ENCODE results near the gene FAM186B.

The FAM186B gene

DNA sequence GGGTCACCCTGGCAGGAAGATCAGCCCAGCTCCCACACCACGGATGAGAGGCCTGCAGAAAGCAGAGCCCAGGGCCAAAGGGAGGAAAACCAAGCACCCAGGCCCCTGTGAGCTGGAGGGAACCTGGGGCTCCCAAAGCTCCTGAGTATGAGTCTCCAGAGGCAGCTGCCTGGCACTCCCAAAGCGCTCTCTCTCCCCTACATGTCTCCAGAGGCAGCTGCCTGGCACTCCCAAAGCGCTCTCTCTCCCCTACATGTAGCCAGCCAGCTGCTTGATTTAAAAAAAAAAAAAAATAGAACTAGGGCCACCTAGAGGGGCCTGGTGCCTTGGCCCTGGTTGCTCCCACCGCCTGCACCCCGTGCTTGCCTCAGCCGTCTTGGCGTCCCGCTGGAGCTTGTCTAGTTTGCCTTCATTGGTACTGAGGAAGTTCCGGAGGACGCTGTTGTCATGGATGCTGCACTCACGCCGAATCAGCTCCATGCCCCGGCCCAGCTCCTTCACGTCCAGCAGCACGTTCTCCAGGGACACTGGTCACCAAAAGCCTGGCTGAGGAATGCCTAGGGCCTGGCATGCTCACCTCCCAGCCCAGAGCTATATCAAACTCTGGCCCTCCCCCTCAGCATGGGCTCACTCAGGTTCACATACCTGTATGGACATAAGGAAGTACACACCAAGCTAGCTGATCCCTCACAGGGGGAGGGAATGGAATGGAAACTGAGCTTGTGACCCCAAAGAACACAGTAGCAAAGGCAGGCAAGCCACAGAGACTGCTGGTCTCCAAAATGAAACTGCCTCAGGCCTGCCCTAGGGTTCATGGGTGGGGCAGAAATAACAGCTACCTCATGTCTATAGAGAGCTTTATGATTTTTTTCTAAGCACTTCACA is 42.6 kb upstream of the FAM186B start:
- H3K4me3 ChIP-seq (ENCODE audit: low read depth, low read length) = no peak overlapping the region
- DNase-seq (ENCODE audit: low read depth) = peak; percentile 39
- TF ChIP-seq, protein P1, sequence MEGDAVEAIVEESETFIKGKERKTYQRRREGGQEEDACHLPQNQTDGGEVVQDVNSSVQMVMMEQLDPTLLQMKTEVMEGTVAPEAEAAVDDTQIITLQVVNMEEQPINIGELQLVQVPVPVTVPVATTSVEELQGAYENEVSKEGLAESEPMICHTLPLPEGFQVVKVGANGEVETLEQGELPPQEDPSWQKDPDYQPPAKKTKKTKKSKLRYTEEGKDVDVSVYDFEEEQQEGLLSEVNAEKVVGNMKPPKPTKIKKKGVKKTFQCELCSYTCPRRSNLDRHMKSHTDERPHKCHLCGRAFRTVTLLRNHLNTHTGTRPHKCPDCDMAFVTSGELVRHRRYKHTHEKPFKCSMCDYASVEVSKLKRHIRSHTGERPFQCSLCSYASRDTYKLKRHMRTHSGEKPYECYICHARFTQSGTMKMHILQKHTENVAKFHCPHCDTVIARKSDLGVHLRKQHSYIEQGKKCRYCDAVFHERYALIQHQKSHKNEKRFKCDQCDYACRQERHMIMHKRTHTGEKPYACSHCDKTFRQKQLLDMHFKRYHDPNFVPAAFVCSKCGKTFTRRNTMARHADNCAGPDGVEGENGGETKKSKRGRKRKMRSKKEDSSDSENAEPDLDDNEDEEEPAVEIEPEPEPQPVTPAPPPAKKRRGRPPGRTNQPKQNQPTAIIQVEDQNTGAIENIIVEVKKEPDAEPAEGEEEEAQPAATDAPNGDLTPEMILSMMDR (IDR thresholded peaks at IDR 0.05; ENCODE audit: insufficient read depth, low read depth, low read length, missing control alignments) = no peak

DNA sequence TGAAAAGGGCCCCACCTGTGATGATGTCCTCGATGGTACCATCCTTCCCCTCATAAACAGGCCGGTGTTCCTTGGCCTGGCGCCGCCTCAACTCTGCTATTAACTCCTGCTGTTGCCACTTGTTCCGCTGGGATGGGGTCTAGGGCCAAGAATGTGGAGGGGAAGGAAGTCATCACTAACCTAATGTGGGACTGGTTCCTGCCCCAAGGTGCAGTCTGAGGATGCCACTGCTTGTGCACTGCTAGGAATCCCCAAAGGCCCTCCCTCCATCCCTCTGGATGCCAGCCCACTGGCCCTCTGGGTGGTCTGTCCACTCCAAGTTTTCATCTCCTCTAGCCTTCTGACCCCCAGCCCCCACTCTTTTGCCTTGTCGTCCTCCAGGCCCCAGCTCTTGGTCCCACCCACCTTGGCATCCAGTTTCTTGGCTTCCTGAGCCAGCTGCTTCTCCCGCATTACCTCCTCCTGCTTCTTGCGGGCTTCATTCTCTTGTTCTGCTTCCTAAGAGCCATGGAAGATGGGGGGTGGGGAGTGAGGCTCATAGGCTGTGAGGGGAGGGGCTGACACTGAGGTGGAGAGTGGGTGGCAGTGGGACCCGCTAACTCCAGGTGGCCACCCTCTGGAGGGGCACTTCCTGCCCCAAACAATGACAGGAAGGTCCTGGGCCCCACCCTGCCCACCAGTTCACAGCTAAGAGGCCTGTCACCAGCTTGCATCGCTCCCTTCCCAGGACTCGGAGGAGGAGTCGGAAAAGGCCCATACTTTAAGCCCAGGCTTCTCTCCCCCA is 41.6 kb upstream of the FAM186B start:
- TF ChIP-seq, protein P1 (IDR thresholded peaks at IDR 0.05; ENCODE audit: insufficient read depth, low read depth, low read length, missing control alignments) = no peak
- no peak for DNase-seq (ENCODE audit: low read depth)
- no peak overlapping the region for H3K4me3 ChIP-seq (ENCODE audit: low read depth, low read length)

DNA sequence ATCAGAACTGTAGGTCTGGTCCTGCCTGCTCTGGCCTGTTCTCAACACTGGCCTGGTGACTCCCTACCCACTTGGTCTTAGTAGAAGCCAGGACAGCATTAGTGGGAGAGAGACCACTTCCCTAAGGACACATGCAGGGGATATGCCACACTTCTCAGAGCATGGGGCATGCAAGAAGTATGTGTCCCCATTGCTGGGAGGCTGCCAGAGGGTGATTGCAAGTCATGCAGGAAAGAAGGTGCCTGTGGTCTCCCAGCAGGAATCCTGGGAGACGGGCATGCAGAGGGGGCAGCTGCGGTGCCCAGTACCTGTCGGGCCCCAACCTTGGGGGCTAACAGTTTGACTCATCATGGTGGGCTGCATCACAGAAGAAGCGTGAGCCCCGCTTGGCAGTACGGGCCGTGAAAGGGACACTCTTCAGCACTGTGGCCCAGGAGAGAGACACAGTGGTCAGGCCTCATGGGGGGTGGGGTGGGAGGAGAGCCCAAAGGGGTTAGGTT is 40.9 kb upstream of the FAM186B start:
- no peak overlapping the region for H3K4me3 ChIP-seq (ENCODE audit: low read depth, low read length)
- TF ChIP-seq, protein P1 (IDR thresholded peaks at IDR 0.05; ENCODE audit: insufficient read depth, low read depth, low read length, missing control alignments) = no peak
- DNase-seq (ENCODE audit: low read depth) = no peak

DNA sequence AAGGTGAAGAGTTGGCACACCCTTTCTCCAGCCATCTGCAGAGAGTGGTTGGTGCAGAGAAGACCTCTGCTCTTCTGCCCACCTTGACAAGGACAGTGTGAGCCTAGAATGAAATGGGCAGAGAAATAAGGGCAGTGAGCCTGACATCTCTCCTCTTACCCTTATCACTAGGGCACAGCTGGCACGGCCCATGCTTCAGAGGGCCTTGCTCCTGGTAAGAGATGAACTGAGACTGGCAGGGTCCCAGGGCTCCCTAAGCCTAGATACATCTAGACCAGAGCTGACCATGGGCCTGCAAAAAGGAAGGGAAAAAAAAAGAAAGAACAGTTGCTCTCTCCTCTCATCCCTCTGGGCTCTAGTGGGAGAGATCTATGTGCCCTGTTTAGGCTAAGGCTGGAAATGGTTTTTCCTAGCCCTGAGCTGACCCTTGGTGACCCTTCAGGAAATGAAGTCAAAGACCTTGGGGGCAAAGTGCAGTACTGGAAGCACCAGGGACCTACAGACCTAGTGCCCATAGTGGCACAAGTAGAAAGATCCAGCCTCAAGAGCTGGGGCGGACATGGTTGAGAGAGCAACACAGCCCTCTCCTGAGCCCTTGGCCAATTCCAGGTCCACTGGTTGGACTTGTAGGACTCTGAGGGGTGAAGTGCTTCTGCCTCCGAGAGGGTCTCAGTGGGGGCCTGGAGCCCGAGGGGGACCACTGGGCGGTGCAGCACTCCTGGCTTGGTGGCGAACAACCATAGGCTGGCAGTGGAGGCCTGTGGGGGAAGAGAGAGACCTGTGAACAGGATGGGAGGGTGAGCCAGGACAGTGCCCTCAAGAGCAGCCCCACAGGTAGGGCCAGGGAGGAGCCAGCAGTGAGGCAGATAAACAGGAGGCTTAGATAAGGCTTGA is 40.0 kb upstream of the FAM186B start:
- DNase-seq (ENCODE audit: low read depth) = no peak
- TF ChIP-seq, protein P1 (IDR thresholded peaks at IDR 0.05; ENCODE audit: insufficient read depth, low read depth, low read length, missing control alignments) = no peak
- H3K4me3 ChIP-seq (ENCODE audit: low read depth, low read length) = no peak overlapping the region

DNA sequence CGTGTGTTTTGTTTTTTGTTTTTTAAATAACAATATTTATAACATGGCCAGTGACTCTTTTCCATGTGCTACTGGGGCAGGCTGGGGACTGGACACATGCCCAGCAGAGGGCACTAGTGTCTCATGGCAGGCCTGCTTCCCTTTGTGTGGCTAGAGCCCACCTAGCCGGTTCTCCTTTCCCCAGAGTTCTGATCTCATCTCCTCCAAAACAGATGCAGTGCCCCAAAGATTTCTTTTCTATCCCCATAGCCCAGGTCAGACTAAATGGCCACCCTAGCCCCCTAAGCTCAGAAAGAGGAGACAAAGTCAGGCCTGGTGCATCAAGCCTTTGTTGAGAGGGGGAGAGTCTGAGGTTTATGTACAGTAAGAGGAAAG is 39.2 kb upstream of the FAM186B start:
- TF ChIP-seq, protein P1 (IDR thresholded peaks at IDR 0.05; ENCODE audit: insufficient read depth, low read depth, low read length, missing control alignments) = peak; percentile 90
- no peak overlapping the region for H3K4me3 ChIP-seq (ENCODE audit: low read depth, low read length)
- peak; percentile 84 for DNase-seq (ENCODE audit: low read depth)

DNA sequence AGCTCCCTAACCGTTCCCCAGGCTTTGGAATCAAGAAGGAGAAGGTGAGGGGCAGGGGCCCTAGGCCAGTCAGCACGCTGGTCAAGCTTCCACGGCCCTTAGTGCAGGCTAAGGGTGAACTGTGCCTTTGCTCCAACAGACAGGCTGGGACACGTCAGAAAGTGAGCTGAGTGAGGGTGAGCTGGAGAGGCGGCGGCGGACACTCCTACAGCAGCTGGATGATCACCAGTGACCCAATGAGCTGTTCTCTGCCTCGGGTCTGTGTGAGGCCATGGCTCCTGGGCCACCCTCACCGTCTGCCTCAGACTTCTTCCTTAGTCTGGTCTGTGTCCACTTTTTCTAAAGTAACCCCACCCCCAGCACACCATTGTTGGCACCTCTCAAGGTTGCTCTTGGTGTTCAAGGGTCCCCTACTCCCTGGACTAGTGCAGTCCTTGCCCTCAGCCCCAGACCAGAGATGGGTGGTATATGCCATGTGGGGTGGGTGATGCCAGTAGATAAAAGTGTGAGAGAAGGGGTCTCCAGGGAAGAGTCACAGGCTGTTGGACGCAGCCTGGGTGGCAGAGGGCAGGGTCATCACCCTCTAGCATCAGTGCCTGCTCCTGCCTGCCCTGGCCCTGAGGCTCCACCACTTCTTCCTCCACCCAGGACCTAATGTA is 38.7 kb upstream of the FAM186B start:
- TF ChIP-seq, protein P1 (IDR thresholded peaks at IDR 0.05; ENCODE audit: insufficient read depth, low read depth, low read length, missing control alignments) = no peak
- no peak overlapping the region for H3K4me3 ChIP-seq (ENCODE audit: low read depth, low read length)
- DNase-seq (ENCODE audit: low read depth) = no peak
